Stomach (tissue), 4 donors: Measurements from ENCODE around the gene PLCD4.

Source experiments
- CTCF ChIP-seq, 7 experiments: fragments of 450-650 bp in 4 of 7; fragments of 200-600 bp in 3 of 7; sonication (generic) in 3 of 7; IDR thresholded peaks; one replicate each; pipeline ENCODE4 v1.5.1; 2016 to 2019; ENCODE audit warnings: antibody characterized with exemption in 7 of 7, control low read depth in 2 of 7, mild to moderate bottlenecking in 1 of 7
- POLR2A ChIP-seq, 4 donors: fragments of 450-650 bp; IDR thresholded peaks; one replicate each; pipeline ENCODE4 v1.6.1; 2016; ENCODE audit warnings: antibody characterized with exemption in 4 of 4, control low read depth in 2 of 4, mild to moderate bottlenecking in 1 of 4, moderate library complexity in 1 of 4
- POLR2AphosphoS5 ChIP-seq, 3 donors: sonication (generic); formaldehyde crosslinking; IDR thresholded peaks; one replicate each; pipeline ENCODE4 v1.6.1; 2016; ENCODE audit warnings: antibody characterized with exemption in 3 of 3

GRCh38 chr2:218680061-218680460, 72.4 kb downstream of the PLCD4 start:
- TF ChIP-seq CTCF (IDR thresholded peaks at IDR 0.05): no peak
- no peak for TF ChIP-seq POLR2AphosphoS5 (IDR thresholded peaks at IDR 0.05)
- TF ChIP-seq POLR2A (IDR thresholded peaks at IDR 0.05): no peak
